ENCODE data around the gene PDZD8. TPM values are rescaled to one million over a fixed set of nuclear protein-coding genes. Genes with fewer than 3 reads are reported as not detected.

The PDZD8 gene
- total and polyA plus RNA-seq, 2 donors, result 4.4 to 9.2 TPM

- WGBS, result 96% methylated on average over 4 of the region's 4 CpGs
- Histone ChIP-seq H3K36me3 (ENCODE audit: control insufficient read depth in 2 of 2, insufficient read depth in 2 of 2, low read length in 1 of 2) (peaks cover 0 to 4% of the 10 kb centered on the region in 2 donors), H3K4me3 (ENCODE audit: low read length in 2 of 2) (no peak overlapping the region), H3K27me3 (ENCODE audit: control insufficient read depth in 2 of 2, insufficient read depth in 1 of 2, low read length in 1 of 2) (no peaks in the 10 kb centered on the region), H3K9me3 (ENCODE audit: control insufficient read depth in 2 of 2, insufficient read depth in 1 of 2, low read length in 1 of 2) (no peaks in the 10 kb centered on the region), H3K4me1 (ENCODE audit: control insufficient read depth in 2 of 2, insufficient read depth in 2 of 2, low read length in 2 of 2) (no peaks in the 10 kb centered on the region), H3K27ac (ENCODE audit: low read depth in 1 of 2, low read length in 1 of 2) (no peak overlapping the region)
- DNase-seq (ENCODE audit: low read depth in 6 of 9, low spot score in 9 of 9), result no peak
These were observed 34.2 kb downstream of the PDZD8 start for GRCh38 chr10:117341061-117341460.

DNA sequence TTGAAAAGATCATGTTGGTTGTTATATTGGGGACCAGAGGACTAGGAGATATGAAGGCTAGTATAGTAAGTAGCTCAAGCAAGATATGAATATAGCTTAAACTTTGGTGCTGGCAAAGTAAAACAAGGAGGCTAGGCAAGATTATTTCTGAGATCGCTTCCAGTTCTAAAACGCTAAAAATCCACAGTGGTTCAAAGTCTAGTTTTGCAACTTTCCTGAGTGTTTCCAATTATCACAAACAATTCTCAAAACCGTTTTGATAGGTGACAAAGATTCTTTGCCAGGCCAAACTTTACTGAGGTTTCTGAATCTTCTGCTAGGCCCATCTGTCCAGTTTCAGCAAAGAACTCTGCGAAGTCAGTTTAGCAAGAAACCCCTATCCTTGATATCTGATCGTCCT, 35.3 kb downstream of the PDZD8 start:
- H3K27me3 ChIP-seq (ENCODE audit: control insufficient read depth in 2 of 2, insufficient read depth in 1 of 2, low read length in 1 of 2), result no peaks in the 10 kb centered on the region
- no peak overlapping the region for H3K27ac ChIP-seq (ENCODE audit: low read depth in 1 of 2, low read length in 1 of 2)
- no peaks in the 10 kb centered on the region for H3K9me3 ChIP-seq (ENCODE audit: control insufficient read depth in 2 of 2, insufficient read depth in 1 of 2, low read length in 1 of 2)
- H3K4me1 ChIP-seq (ENCODE audit: control insufficient read depth in 2 of 2, insufficient read depth in 2 of 2, low read length in 2 of 2), result no peaks in the 10 kb centered on the region
- no peak overlapping the region for H3K4me3 ChIP-seq (ENCODE audit: low read length in 2 of 2)
- DNase-seq (ENCODE audit: low read depth in 6 of 9, low spot score in 9 of 9), result no peak
- WGBS, result over 99% methylated on average over 5 of the region's 5 CpGs
- H3K36me3 ChIP-seq (ENCODE audit: control insufficient read depth in 2 of 2, insufficient read depth in 2 of 2, low read length in 1 of 2), result peaks cover 0 to 4% of the 10 kb centered on the region in 2 donors

- Histone ChIP-seq H3K4me1 (ENCODE audit: control insufficient read depth in 2 of 2, insufficient read depth in 2 of 2, low read length in 2 of 2) (no peaks in the 10 kb centered on the region), H3K9me3 (ENCODE audit: control insufficient read depth in 2 of 2, insufficient read depth in 1 of 2, low read length in 1 of 2) (no peaks in the 10 kb centered on the region), H3K36me3 (ENCODE audit: control insufficient read depth in 2 of 2, insufficient read depth in 2 of 2, low read length in 1 of 2) (peaks cover 0 to 4% of the 10 kb centered on the region in 2 donors), H3K27ac (ENCODE audit: low read depth in 1 of 2, low read length in 1 of 2) (no peak overlapping the region), H3K4me3 (ENCODE audit: low read length in 2 of 2) (no peak overlapping the region), H3K27me3 (ENCODE audit: control insufficient read depth in 2 of 2, insufficient read depth in 1 of 2, low read length in 1 of 2) (no peaks in the 10 kb centered on the region)
- no peak for DNase-seq (ENCODE audit: low read depth in 6 of 9, low spot score in 9 of 9)
- WGBS, result 100% methylated on average over 1 of the region's 1 CpG
These were observed 35.7 kb downstream of the PDZD8 start for GRCh38 chr10:117339578-117339977.

DNA sequence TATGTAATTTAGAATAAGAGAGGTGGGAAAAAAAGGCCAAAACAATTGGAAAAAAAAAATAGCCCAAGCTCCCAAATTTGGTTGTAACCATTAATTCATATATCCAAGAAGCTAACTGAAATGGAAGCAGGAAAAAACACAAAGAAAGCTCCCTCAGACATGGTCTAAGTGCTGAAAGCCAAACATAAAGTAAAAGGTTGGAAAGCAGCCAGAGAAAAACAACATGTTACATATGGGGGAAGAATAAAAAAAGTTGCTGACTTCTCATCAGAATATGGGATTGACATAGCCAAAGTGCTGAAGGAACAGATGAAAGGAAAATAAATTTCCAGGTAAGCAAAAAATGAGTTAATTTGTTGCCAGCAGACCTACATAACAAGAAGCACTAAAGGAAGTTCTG, 40.3 kb downstream of the PDZD8 start:
- H3K4me3 ChIP-seq (ENCODE audit: low read length in 2 of 2), result no peak overlapping the region
- no peak for DNase-seq (ENCODE audit: low read depth in 6 of 9, low spot score in 9 of 9)
- peaks cover 0 to 8% of the 10 kb centered on the region in 2 donors for H3K36me3 ChIP-seq (ENCODE audit: control insufficient read depth in 2 of 2, insufficient read depth in 2 of 2, low read length in 1 of 2)

GRCh38 chr10:117334066-117334465, 41.2 kb downstream of the PDZD8 start:
- 100% methylated on average over 2 of the region's 2 CpGs for WGBS

More for the DNA sequence above, 40.3 kb downstream of the PDZD8 start:
- Histone ChIP-seq H3K4me1 (ENCODE audit: control insufficient read depth in 2 of 2, insufficient read depth in 2 of 2, low read length in 2 of 2) (no peaks in the 10 kb centered on the region), H3K9me3 (ENCODE audit: control insufficient read depth in 2 of 2, insufficient read depth in 1 of 2, low read length in 1 of 2) (peaks cover 0 to 4% of the 10 kb centered on the region in 2 donors), H3K27ac (ENCODE audit: low read depth in 1 of 2, low read length in 1 of 2) (no peak overlapping the region), H3K27me3 (ENCODE audit: control insufficient read depth in 2 of 2, insufficient read depth in 1 of 2, low read length in 1 of 2) (no peaks in the 10 kb centered on the region)

GRCh38 chr10:117327262-117327661, 48.0 kb downstream of the PDZD8 start:
- no peak overlapping the region for H3K4me3 ChIP-seq (ENCODE audit: low read length in 2 of 2)
- H3K27me3 ChIP-seq (ENCODE audit: control insufficient read depth in 2 of 2, insufficient read depth in 1 of 2, low read length in 1 of 2), result no peaks in the 10 kb centered on the region
- no peaks in the 10 kb centered on the region for H3K4me1 ChIP-seq (ENCODE audit: control insufficient read depth in 2 of 2, insufficient read depth in 2 of 2, low read length in 2 of 2)
- no peak for DNase-seq (ENCODE audit: low read depth in 6 of 9, low spot score in 9 of 9)
- H3K36me3 ChIP-seq (ENCODE audit: control insufficient read depth in 2 of 2, insufficient read depth in 2 of 2, low read length in 1 of 2), result no peaks in the 10 kb centered on the region
- no peaks in the 10 kb centered on the region for H3K9me3 ChIP-seq (ENCODE audit: control insufficient read depth in 2 of 2, insufficient read depth in 1 of 2, low read length in 1 of 2)
- H3K27ac ChIP-seq (ENCODE audit: low read depth in 1 of 2, low read length in 1 of 2), result no peak overlapping the region

More at GRCh38 chr10:117334066-117334465, 41.2 kb downstream of the PDZD8 start:
- Histone ChIP-seq H3K27me3 (ENCODE audit: control insufficient read depth in 2 of 2, insufficient read depth in 1 of 2, low read length in 1 of 2) (no peaks in the 10 kb centered on the region), H3K27ac (ENCODE audit: low read depth in 1 of 2, low read length in 1 of 2) (no peak overlapping the region), H3K36me3 (ENCODE audit: control insufficient read depth in 2 of 2, insufficient read depth in 2 of 2, low read length in 1 of 2) (peaks cover 0 to 4% of the 10 kb centered on the region in 2 donors), H3K4me3 (ENCODE audit: low read length in 2 of 2) (no peak overlapping the region), H3K4me1 (ENCODE audit: control insufficient read depth in 2 of 2, insufficient read depth in 2 of 2, low read length in 2 of 2) (no peaks in the 10 kb centered on the region), H3K9me3 (ENCODE audit: control insufficient read depth in 2 of 2, insufficient read depth in 1 of 2, low read length in 1 of 2) (peaks cover 0 to 4% of the 10 kb centered on the region in 2 donors)
- DNase-seq (ENCODE audit: low read depth in 6 of 9, low spot score in 9 of 9), result no peak

DNA sequence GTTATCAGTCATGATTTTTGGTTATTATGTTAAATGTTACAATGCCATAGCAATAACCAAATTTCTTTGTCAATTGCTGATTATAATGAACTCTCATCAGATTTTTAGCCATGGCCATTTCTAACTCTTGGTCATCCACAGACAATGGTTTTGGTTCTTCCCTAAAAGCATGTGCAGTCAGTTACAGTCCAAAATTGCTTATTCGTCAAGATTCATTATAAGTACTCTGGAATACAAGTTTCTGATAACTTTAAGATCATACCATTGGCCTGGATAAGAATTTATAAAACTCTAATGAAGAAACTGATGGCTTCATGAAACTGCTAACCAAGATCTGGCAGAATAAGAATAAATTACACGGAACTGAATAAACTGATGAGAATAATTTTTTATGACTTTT, 50.9 kb downstream of the PDZD8 start:
- no peaks in the 10 kb centered on the region for H3K36me3 ChIP-seq (ENCODE audit: control insufficient read depth in 2 of 2, insufficient read depth in 2 of 2, low read length in 1 of 2)
- 97% methylated on average over 2 of the region's 2 CpGs for WGBS
- no peaks in the 10 kb centered on the region for H3K4me1 ChIP-seq (ENCODE audit: control insufficient read depth in 2 of 2, insufficient read depth in 2 of 2, low read length in 2 of 2)
- no peak overlapping the region for H3K4me3 ChIP-seq (ENCODE audit: low read length in 2 of 2)
- no peaks in the 10 kb centered on the region for H3K27me3 ChIP-seq (ENCODE audit: control insufficient read depth in 2 of 2, insufficient read depth in 1 of 2, low read length in 1 of 2)
- H3K27ac ChIP-seq (ENCODE audit: low read depth in 1 of 2, low read length in 1 of 2), result no peak overlapping the region
- no peaks in the 10 kb centered on the region for H3K9me3 ChIP-seq (ENCODE audit: control insufficient read depth in 2 of 2, insufficient read depth in 1 of 2, low read length in 1 of 2)
- DNase-seq (ENCODE audit: low read depth in 6 of 9, low spot score in 9 of 9), result no peak

- Histone ChIP-seq H3K9me3 (ENCODE audit: control insufficient read depth in 2 of 2, insufficient read depth in 1 of 2, low read length in 1 of 2) (no peaks in the 10 kb centered on the region), H3K4me1 (ENCODE audit: control insufficient read depth in 2 of 2, insufficient read depth in 2 of 2, low read length in 2 of 2) (no peaks in the 10 kb centered on the region), H3K27me3 (ENCODE audit: control insufficient read depth in 2 of 2, insufficient read depth in 1 of 2, low read length in 1 of 2) (no peaks in the 10 kb centered on the region), H3K4me3 (ENCODE audit: low read length in 2 of 2) (no peak overlapping the region), H3K27ac (ENCODE audit: low read depth in 1 of 2, low read length in 1 of 2) (no peak overlapping the region), H3K36me3 (ENCODE audit: control insufficient read depth in 2 of 2, insufficient read depth in 2 of 2, low read length in 1 of 2) (no peaks in the 10 kb centered on the region)
- no peak for DNase-seq (ENCODE audit: low read depth in 6 of 9, low spot score in 9 of 9)
- WGBS, result 68% methylated on average over 4 of the region's 4 CpGs
These were observed 53.0 kb downstream of the PDZD8 start for GRCh38 chr10:117322260-117322659.

- 82% methylated on average over 1 of the region's 1 CpG for WGBS
- Histone ChIP-seq H3K9me3 (ENCODE audit: control insufficient read depth in 2 of 2, insufficient read depth in 1 of 2, low read length in 1 of 2) (no peaks in the 10 kb centered on the region), H3K27me3 (ENCODE audit: control insufficient read depth in 2 of 2, insufficient read depth in 1 of 2, low read length in 1 of 2) (no peaks in the 10 kb centered on the region), H3K27ac (ENCODE audit: low read depth in 1 of 2, low read length in 1 of 2) (no peak overlapping the region), H3K4me3 (ENCODE audit: low read length in 2 of 2) (no peak overlapping the region), H3K4me1 (ENCODE audit: control insufficient read depth in 2 of 2, insufficient read depth in 2 of 2, low read length in 2 of 2) (no peaks in the 10 kb centered on the region), H3K36me3 (ENCODE audit: control insufficient read depth in 2 of 2, insufficient read depth in 2 of 2, low read length in 1 of 2) (no peaks in the 10 kb centered on the region)
- peak in 8 of 9 donors; percentile 18 to 72 (median 35) for DNase-seq (ENCODE audit: low read depth in 6 of 9, low spot score in 9 of 9)
These were observed 55.1 kb downstream of the PDZD8 start for GRCh38 chr10:117320050-117320665.
